ENCODE measurements around the gene DOCK7. TPM values are rescaled to one million over a fixed set of nuclear protein-coding genes. Genes with fewer than 3 reads are reported as not detected.
A peak's percentile ranks its signal among the peaks of the same experiment; 100 is the strongest.

The DOCK7 gene
- total RNA-seq, 2 donors from 2014 or later: 31.6 to 32.0 TPM

DNA sequence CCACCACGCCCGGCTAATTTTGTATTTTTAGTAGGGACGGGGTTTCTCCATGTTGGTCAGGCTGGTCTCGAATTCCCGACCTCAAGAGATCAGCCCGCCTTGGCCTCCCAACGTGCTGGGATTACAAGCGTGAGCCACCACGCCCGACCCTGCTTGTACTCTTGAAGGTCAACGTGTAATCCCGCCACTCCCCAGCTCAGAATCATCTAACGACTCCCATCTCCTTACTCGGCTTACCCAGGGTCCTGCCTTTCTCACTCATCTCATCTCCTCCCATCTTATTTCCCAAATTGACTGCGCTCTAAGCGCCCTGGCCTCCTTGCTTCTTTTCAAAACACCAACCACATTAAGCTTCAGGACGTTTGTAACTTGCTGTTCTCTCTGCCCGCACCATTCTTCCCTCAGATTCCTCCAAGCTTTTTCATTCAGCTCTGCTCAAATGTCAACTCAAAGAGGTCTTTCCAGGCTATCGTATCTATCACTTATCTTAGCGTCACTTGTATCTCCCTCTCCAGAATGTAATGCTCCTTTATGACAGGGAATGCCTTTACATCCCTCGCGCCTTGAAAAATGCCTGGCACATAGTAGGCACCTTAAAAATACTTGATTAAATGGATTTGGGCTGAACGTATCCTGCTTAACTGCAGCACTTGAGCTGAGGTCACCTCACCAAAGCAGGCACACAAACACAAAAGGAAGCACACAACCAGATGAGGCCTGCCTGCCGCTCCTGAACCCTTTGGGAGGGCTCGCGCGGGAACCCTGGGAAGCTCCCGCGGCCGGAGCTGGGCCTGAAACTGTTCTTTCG lies 252.8 kb downstream of the DOCK7 start:
- no peaks in the 10 kb centered on the region for H3K9me3 ChIP-seq
- 47 to 49% methylated on average over 31 of the region's 31 CpGs for WGBS, 2 donors
- ATAC-seq (peak; percentile 11), DNase-seq (peak in 1 of 4 donors; percentile 9)
- peak overlapping the region; percentile 67 to 97 for H3K4me3 ChIP-seq
- H3K27me3 ChIP-seq: no peaks in the 10 kb centered on the region
- intact Hi-C loops (cut with DNase I): no loop called here
- H3K4me1 ChIP-seq: peaks cover 26% of the 10 kb centered on the region
- H3K27ac ChIP-seq: peak overlapping the region; percentile 96 to 98 (median 98)
- no peaks in the 10 kb centered on the region for H3K36me3 ChIP-seq (replicated peaks in 1 of 2; ENCODE audit: insufficient read depth in 1 of 2, low read depth in 2 of 2)
- TF ChIP-seq, protein P1, sequence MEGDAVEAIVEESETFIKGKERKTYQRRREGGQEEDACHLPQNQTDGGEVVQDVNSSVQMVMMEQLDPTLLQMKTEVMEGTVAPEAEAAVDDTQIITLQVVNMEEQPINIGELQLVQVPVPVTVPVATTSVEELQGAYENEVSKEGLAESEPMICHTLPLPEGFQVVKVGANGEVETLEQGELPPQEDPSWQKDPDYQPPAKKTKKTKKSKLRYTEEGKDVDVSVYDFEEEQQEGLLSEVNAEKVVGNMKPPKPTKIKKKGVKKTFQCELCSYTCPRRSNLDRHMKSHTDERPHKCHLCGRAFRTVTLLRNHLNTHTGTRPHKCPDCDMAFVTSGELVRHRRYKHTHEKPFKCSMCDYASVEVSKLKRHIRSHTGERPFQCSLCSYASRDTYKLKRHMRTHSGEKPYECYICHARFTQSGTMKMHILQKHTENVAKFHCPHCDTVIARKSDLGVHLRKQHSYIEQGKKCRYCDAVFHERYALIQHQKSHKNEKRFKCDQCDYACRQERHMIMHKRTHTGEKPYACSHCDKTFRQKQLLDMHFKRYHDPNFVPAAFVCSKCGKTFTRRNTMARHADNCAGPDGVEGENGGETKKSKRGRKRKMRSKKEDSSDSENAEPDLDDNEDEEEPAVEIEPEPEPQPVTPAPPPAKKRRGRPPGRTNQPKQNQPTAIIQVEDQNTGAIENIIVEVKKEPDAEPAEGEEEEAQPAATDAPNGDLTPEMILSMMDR (IDR thresholded peaks at IDR 0.05): no peak
- no peak for TF ChIP-seq POLR2A (IDR thresholded peaks at IDR 0.05)

DNA sequence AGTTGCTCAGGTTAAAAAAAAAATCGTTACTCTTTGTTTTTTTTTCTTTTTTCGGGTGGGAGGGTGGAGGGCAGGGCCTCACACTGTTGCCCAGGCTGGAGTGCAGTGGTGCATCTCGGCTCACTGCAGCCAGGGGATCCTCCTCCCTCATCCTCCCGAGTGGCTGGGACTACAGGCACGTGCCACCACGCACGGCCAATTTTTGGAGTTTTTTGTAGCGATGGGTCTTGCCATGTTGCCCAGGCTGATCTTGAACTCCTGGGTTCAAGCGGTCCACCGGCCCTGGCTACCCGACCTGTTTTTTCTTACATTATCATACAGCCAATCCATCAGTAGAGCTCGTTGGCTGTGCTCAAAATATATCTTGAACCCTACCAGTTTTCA lies 253.6 kb downstream of the DOCK7 start:
- DNase-seq: no peak
- ATAC-seq: no peak

DNA sequence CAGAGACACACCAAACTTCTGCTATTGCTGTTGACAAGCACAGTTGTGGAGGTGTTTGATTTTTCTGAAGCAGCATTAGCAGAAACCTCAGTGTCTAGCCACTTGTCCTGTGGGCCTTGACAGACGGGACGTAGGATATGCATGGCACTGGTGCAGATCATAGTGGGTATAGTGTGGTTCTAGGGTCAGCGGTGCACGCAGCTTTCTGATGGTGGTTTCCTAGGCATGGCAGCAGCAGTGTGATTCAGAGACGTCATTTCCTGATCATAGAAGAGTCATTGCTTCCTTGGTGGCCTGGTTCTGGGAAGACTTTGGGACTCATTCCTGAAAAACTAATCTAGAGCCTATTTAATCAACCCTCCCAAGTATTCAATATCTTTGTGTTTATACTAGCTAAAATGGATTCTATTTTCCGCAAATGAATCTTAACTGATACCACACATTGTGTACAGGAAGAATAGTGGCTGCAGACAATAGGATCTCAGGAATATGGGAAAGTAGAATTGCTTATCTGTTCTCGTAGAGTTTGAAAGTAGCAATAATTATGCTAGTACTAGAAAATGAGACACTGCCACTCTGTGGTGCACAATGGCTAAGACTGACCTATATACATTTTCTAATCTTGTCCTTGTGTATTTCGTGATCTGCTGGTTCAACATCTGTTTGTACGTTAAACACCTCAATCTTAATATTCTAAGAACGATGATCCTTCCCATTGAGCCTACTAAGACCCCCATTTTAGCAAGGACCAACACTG lies 254.1 kb downstream of the DOCK7 start:
- no peaks in the 10 kb centered on the region for H3K36me3 ChIP-seq (replicated peaks in 1 of 2; ENCODE audit: insufficient read depth in 1 of 2, low read depth in 2 of 2)
- DNase-seq: no peak
- 75 to 80% methylated on average over 10 of the region's 10 CpGs for WGBS, 2 donors
- H3K27ac ChIP-seq: no peak overlapping the region
- no peak for TF ChIP-seq POLR2A (IDR thresholded peaks at IDR 0.05)
- TF ChIP-seq, protein P1 (IDR thresholded peaks at IDR 0.05): no peak
- ATAC-seq: no peak
- peaks cover 14% of the 10 kb centered on the region for H3K4me1 ChIP-seq
- intact Hi-C loops (cut with DNase I): no loop called here
- H3K9me3 ChIP-seq: no peaks in the 10 kb centered on the region
- no peaks in the 10 kb centered on the region for H3K27me3 ChIP-seq
- H3K4me3 ChIP-seq: no peak overlapping the region

More for the DNA sequence above, 253.6 kb downstream of the DOCK7 start:
- peaks cover 20% of the 10 kb centered on the region for H3K4me1 ChIP-seq
- no peaks in the 10 kb centered on the region for H3K27me3 ChIP-seq
- no peaks in the 10 kb centered on the region for H3K36me3 ChIP-seq (replicated peaks in 1 of 2; ENCODE audit: insufficient read depth in 1 of 2, low read depth in 2 of 2)
- no peak for TF ChIP-seq POLR2A (IDR thresholded peaks at IDR 0.05)
- TF ChIP-seq, protein P1 (IDR thresholded peaks at IDR 0.05): no peak
- intact Hi-C loops (cut with DNase I): no loop called here
- no peak overlapping the region for H3K27ac ChIP-seq
- H3K4me3 ChIP-seq: no peak overlapping the region
- H3K9me3 ChIP-seq: no peaks in the 10 kb centered on the region
- WGBS, 2 donors: 85 to 89% methylated on average over 11 to 12 of the region's 12 CpGs

DNA sequence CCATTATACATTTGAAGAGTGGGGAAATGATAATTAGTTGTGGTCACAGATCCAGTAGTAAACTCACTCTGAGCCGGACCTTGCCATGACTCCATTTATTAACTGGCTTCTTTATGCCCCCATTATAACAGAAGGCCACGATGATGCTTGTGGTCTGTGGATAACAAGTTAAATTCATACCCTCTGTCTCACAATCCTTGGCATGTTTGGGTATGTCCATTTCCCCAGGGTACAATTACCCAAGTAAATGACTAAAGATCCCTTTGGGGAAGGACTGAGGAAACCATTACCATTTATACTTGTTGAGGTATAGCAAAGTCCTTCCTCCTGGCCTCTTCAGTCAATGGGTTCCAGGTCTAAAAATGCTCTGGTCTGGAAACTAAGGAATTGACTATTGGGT lies 258.6 kb downstream of the DOCK7 start:
- Histone ChIP-seq H3K27ac (no peak overlapping the region), H3K36me3 (replicated peaks in 1 of 2; ENCODE audit: insufficient read depth in 1 of 2, low read depth in 2 of 2) (no peaks in the 10 kb centered on the region), H3K27me3 (no peaks in the 10 kb centered on the region), H3K4me3 (no peak overlapping the region), H3K4me1 (no peaks in the 10 kb centered on the region), H3K9me3 (no peaks in the 10 kb centered on the region)
- TF ChIP-seq, protein P1 (IDR thresholded peaks at IDR 0.05): no peak
- TF ChIP-seq POLR2A (IDR thresholded peaks at IDR 0.05): no peak
- 82 to 85% methylated on average over 2 of the region's 2 CpGs for WGBS, 2 donors
- intact Hi-C loops (cut with DNase I): no loop called here
- no peak for DNase-seq
- no peak for ATAC-seq

All from body of pancreas (tissue), 4 donors.